GM12872 (cell line): Measurements from ENCODE around the gene SCD.

Experiments used
- CTCF ChIP-seq: IDR thresholded peaks from 3 replicates; pipeline ENCODE4 v1.5.1; 2011; ENCODE audit warnings: low read depth, mild to moderate bottlenecking, low read length, moderate library complexity; ENCODE audit not compliant: insufficient read depth

The SCD gene

GRCh38 chr10:100368721-100369120 lies 21.7 kb downstream of the SCD start:
- no peak for TF ChIP-seq CTCF

GRCh38 chr10:100370714-100371481 lies 23.9 kb downstream of the SCD start:
- no peak for TF ChIP-seq CTCF

- TF ChIP-seq CTCF: no peak
Measured at GRCh38 chr10:100371482-100372027, 24.5 kb downstream of the SCD start.

- TF ChIP-seq CTCF: no peak
Measured at GRCh38 chr10:100372415-100373297, 25.6 kb downstream of the SCD start.

- no peak for TF ChIP-seq CTCF
Measured at GRCh38 chr10:100373298-100374199, 26.5 kb downstream of the SCD start.

GRCh38 chr10:100374200-100374655 lies 27.2 kb downstream of the SCD start:
- no peak for TF ChIP-seq CTCF
